Calu3 (cell line): Measurements from ENCODE around the gene RNASE11. TPM values are rescaled to one million over a fixed set of nuclear protein-coding genes. Genes with fewer than 3 reads are reported as not detected.

Experiments
- BruUV-seq: library from RNA; stranded (reverse); fragments of 400-500 nt; replicated peaks from 2 replicates; lab custom pipeline; 2021; lab: Mats Ljungman, UMichigan
- CTCF ChIA-PET: fragments of 300-600 bp; sonication (Branson Sonifier 250); formaldehyde crosslinking; loops from one replicate; lab custom pipeline; 2022; ENCODE audit warnings: antibody characterized with exemption; lab: Charles Lee
- DNase-seq: peaks from one replicate; pipeline ENCODE4 v3.0.0; 2022
- H3K27ac Mint-ChIP-seq: one replicate; pipeline ENCODE4 v1.8.0; 2022; ENCODE audit warnings: mixed read lengths; ENCODE audit not compliant: unreplicated experiment
- H3K27me3 Mint-ChIP-seq: one replicate; pipeline ENCODE4 v1.8.0; 2022; ENCODE audit warnings: mixed read lengths; ENCODE audit not compliant: unreplicated experiment
- H3K36me3 Mint-ChIP-seq: one replicate; pipeline ENCODE4 v1.8.0; 2022; ENCODE audit warnings: mild to moderate bottlenecking, moderate library complexity, mixed read lengths; ENCODE audit not compliant: insufficient read depth, unreplicated experiment
- H3K4me1 Mint-ChIP-seq: one replicate; pipeline ENCODE4 v1.8.0; 2022; ENCODE audit warnings: mild to moderate bottlenecking, low read depth, mixed read lengths; ENCODE audit not compliant: unreplicated experiment
- H3K4me3 Mint-ChIP-seq: one replicate; pipeline ENCODE4 v1.8.0; 2022; ENCODE audit warnings: mild to moderate bottlenecking, low read depth, moderate library complexity, mixed read lengths; ENCODE audit not compliant: unreplicated experiment
- H3K9me3 Mint-ChIP-seq: one replicate; pipeline ENCODE4 v1.8.0; 2022; ENCODE audit warnings: low read depth, mixed read lengths; ENCODE audit not compliant: unreplicated experiment
- CTCF ChIP-seq: fragments of 200-600 bp; IDR thresholded peaks from one replicate; pipeline ENCODE4 v1.8.0; 2022; ENCODE audit warnings: antibody characterized with exemption; ENCODE audit not compliant: unreplicated experiment
- intact Hi-C: fragments of 100-400 bp; cut with micrococcal nuclease; formaldehyde crosslinking; loops from one replicate; pipeline ENCODE4 v1.10.0; 2022; ENCODE audit not compliant: unreplicated experiment
- total RNA-seq: library from RNA; stranded (reverse); gene quantifications from 2 replicates; pipeline ENCODE4 v1.2.3, GENCODE V29; 2022

RNASE11 gene
- total RNA-seq, 1 experiment from 2014 or later = not detected

- Mint-ChIP-seq H3K36me3 (no peaks in the 10 kb centered on the region), H3K4me1 (no peaks in the 10 kb centered on the region), H3K4me3 (no peak within 1 kb of the TSS), H3K27ac (no peak within 1 kb of the TSS), H3K9me3 (no peaks in the 10 kb centered on the region), H3K27me3 (peaks cover 39% of the 10 kb centered on the region)
- no TSS peak for BruUV-seq
- CTCF ChIA-PET = no interaction called here
- no peak for TF ChIP-seq CTCF
- intact Hi-C loops = no loop called here
- no peak for DNase-seq
Observed at GRCh38 chr14:20560961-20561360, 26.8 kb downstream of the RNASE11 start, which contains the start of gene RNASE9. Gene RNASE9, minus strand, starts transcription at chr14:20561047.

GRCh38 chr14:20559461-20559904 lies 28.3 kb downstream of the RNASE11 start:
- Mint-ChIP-seq H3K27me3 (peaks cover 30% of the 10 kb centered on the region), H3K4me3 (no peak overlapping the region), H3K27ac (no peak overlapping the region), H3K4me1 (no peaks in the 10 kb centered on the region), H3K36me3 (no peaks in the 10 kb centered on the region), H3K9me3 (no peaks in the 10 kb centered on the region)
- intact Hi-C loops = no loop called here
- no peak for DNase-seq
- no TSS peak for BruUV-seq
- CTCF ChIA-PET = no interaction called here
- TF ChIP-seq CTCF = no peak

GRCh38 chr14:20557212-20557542 lies 30.6 kb downstream of the RNASE11 start:
- intact Hi-C loops = no loop called here

GRCh38 chr14:20556500-20557211 lies 31.1 kb downstream of the RNASE11 start:
- no peaks in the 10 kb centered on the region for H3K36me3 Mint-ChIP-seq
- no TSS peak for BruUV-seq
- no peak for DNase-seq
- intact Hi-C loops = no loop called here
- H3K4me3 Mint-ChIP-seq = no peak overlapping the region
- no peaks in the 10 kb centered on the region for H3K4me1 Mint-ChIP-seq
- H3K9me3 Mint-ChIP-seq = no peaks in the 10 kb centered on the region
- TF ChIP-seq CTCF = no peak
- no peak overlapping the region for H3K27ac Mint-ChIP-seq
- CTCF ChIA-PET = no interaction called here
- peaks cover 18% of the 10 kb centered on the region for H3K27me3 Mint-ChIP-seq

More at GRCh38 chr14:20557212-20557542, 30.6 kb downstream of the RNASE11 start:
- CTCF ChIA-PET = no interaction called here
- DNase-seq = no peak
- H3K27me3 Mint-ChIP-seq = peaks cover 18% of the 10 kb centered on the region
- no peaks in the 10 kb centered on the region for H3K9me3 Mint-ChIP-seq
- no TSS peak for BruUV-seq
- TF ChIP-seq CTCF = no peak
- H3K27ac Mint-ChIP-seq = no peak overlapping the region
- no peaks in the 10 kb centered on the region for H3K4me1 Mint-ChIP-seq
- no peak overlapping the region for H3K4me3 Mint-ChIP-seq
- H3K36me3 Mint-ChIP-seq = no peaks in the 10 kb centered on the region
